Esophagus mucosa (tissue), 1 donor: ENCODE results near the gene STK10. TPM values are rescaled to one million over a fixed set of nuclear protein-coding genes. Genes with fewer than 3 reads are reported as not detected.

Experiments
- ATAC-seq: fragments of 200-7000 bp; cut with Tn5 transposase; one replicate; pipeline ENCODE4 v1.9.1; 2020
- total RNA-seq: library from RNA; stranded (reverse); gene quantifications from one replicate; pipeline ENCODE4 v1.2.4, GENCODE V29; 2023
- donor health status: DM: yes; HTN: yes; CAD: no.

Gene STK10
- total RNA-seq, 1 donor from 2014 or later, result 7.3 TPM

GRCh38 chr5:172086194-172086975 is 101.6 kb downstream of the STK10 start:
- no peak for ATAC-seq

GRCh38 chr5:172085738-172086137 is 102.3 kb downstream of the STK10 start:
- ATAC-seq, result no peak

DNA sequence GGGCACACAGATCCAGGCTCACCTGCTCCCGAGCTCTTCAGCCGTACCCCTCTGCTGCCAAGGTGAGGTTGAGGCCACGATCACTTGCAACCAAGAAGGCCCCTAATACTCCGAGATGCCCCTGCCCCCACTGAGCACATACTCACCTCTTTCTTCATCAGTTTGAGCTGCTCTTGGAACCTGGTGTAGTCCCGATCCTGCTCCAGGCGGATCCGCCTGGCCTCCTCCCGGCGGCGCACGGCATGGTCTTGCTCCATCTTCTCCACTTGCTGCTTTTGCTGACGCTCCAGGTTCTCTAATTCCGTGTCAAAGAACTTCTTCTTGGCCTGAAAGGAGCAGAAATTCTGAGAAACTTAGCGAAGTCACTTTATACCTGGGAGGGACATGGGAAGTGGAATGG is 105.8 kb downstream of the STK10 start:
- ATAC-seq, result no peak

- ATAC-seq, result no peak
Observed at GRCh38 chr5:172079876-172080275, 108.1 kb downstream of the STK10 start.

DNA sequence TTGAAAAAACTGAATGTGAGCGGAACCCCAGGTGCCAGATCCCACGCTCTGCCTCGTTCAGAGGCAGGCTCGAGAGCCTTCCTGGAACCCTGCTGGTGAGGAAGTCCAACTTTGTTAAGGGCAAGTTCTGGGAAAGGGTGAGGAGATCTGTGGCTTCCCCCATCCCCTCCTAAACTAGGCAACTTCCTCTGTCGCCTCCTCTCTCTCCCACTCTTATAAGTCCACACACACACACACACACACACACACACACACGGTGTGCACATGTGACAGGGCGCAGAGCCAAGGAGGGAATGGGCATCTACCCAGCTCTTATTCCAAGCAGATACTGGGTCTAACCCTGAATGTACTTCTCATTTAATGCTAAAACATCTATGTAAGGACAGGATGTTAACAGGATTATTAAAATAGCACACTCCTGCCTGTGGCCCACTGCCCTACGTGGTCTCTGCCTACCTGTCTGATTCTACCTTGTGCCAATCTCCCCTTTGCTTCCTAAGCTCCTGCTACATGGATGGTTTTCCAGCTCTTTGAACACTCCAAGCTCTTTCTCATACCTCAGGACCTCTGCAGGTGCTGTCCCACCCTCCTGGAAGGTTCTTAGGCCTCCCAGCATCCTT is 109.2 kb downstream of the STK10 start:
- ATAC-seq, result no peak

DNA sequence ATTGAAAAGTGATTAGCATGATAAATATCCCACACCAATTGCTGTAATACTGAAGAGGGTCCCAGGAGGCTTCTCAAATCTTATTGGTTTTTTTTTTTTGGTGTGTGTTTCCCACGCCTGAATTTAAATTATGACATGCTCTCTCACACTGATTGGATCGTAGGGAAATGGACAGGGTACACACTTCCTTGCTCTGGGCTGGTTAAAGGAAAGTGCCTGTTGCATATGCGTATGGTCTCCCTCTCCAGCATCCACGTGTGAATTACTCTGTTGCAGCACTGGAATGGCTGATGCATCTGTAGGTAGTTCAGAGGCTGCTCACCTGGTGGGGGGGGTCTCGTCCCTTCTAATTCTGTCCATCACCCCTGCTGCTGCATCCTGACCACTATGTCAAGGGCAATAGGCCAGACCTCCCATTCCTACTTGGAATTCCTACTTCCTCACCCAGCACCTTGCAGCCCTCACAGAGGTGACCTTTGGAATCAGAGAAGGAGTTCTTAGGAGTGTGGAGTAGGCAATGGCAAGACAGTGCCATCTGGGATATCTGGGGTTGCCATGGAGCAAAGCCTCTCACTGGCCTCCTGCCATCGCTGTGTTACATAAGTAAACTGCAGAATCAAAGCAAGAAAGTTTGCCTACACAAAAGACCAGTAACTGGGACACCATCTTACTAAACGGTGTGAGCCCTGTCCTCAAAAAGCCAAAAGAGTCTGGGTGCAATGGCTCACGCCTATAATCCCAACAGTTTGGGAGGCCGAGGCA is 110.2 kb downstream of the STK10 start:
- ATAC-seq, result no peak

GRCh38 chr5:172076761-172077244 is 111.2 kb downstream of the STK10 start:
- ATAC-seq, result no peak

DNA sequence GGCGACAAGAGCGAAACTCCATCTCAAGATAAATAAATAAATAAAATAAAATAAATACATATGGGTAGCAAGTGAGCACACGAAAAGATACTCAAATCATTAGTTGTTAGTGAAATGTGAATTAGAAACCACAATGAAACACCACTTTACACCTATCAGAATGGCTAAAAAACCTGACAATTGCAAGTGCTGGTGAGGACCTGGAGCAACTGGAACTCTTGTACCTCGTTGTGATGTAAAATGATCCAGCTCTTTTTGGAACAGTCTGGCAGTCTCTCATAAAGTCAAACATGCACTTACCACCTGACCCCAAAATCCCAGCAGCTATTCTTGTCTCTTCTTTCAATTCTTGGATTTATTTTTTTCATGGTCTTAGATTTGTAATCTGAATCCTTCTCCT is 112.4 kb downstream of the STK10 start:
- no peak for ATAC-seq

DNA sequence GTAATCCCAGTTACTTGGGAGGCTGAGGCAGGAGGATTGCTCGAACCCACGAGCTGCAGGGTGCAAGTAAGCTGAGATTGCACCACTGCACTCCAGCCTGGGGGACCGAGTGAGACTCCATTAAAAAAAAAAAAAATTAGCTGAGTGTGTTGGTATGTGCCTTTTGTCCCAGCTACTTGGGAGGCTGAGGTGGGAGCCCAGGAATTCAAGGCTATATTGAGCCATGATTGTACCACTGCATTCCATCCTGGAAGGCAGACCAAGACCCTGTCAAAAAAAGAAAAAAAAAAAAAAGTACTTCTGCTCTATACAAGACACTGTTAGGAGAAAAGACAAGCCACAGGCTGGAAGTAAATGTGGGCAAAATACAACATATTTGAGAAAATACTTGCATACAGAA is 113.1 kb downstream of the STK10 start:
- no peak for ATAC-seq

GRCh38 chr5:172071309-172071875 is 116.6 kb downstream of the STK10 start:
- ATAC-seq, result no peak

GRCh38 chr5:172065431-172066065 is 122.5 kb downstream of the STK10 start:
- no peak for ATAC-seq

GRCh38 chr5:172064766-172065165 is 123.3 kb downstream of the STK10 start:
- ATAC-seq, result no peak

DNA sequence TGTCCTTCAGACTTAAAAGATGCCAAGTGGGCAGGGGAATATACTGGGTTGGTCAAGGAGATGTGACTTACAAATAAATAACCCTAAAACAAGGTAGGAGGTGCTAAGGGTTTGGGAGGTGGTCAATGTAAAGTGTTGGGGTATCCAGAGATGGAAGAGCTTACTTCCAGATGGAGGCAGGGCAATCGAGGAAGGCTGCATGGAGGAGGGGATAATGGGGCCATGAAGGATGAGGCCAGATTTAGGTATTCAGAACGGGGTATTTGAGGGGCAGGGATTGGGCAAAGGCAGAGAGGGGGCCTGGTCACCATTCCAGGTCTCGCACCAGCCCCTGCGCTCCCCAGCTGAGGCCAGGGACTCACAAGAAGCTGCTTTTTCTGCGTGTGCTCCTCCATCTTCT is 123.7 kb downstream of the STK10 start:
- ATAC-seq, result no peak

- ATAC-seq, result no peak
Observed at GRCh38 chr5:172063463-172064235, 124.4 kb downstream of the STK10 start.

- ATAC-seq, result no peak
Observed at GRCh38 chr5:172059661-172060100, 128.3 kb downstream of the STK10 start.

- no peak for ATAC-seq
Observed at GRCh38 chr5:172058088-172058487, 129.9 kb downstream of the STK10 start.

DNA sequence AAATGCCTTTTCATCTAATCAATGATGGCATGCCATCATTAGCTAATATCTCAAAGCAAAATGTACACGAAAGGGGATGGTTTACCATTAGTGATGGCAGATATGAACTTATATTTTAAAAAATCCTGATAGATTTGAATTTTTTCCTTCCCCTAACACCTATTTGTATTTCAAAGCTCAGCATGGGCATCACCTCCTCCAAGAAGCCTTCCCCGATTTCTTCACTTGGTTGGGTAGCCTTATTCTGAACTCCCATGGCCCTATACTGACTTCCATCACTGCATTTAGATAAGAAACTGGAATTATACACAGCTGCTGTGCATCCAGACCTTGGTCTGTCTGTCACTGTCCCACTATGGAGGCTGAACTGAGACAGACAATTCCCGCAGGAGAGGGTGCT is 132.0 kb downstream of the STK10 start:
- ATAC-seq, result no peak

- no peak for ATAC-seq
Observed at GRCh38 chr5:172055421-172055820, 132.6 kb downstream of the STK10 start.

DNA sequence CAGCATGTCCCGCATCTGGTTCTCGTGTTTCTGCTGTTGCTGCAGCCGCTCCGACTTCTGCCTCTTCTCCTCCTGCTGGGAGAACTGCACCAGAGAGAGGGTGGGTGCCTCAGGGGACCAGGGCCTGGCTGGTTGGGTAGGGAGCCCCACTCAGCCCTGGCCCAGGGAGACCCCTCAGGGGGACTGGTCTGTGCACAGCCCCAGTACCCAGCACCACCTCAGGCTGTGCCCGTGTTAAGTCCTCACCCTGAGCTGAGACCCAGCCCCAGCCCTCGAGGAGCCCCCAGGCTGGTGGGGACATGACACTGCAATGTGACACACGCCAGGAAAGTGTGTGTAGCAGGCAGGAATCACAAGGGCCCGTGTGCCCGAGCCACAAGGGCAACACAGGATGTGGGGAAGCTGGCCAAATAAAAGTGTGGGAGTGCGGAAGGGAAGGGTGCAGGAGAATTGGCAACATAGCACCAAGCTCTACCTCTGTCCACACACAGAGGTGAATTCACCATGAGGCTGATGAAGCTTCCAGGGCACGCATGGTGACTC is 133.3 kb downstream of the STK10 start:
- ATAC-seq, result no peak

- ATAC-seq, result peak; percentile 70
Observed at GRCh38 chr5:172052450-172053236, 135.4 kb downstream of the STK10 start.
